A549 (cell line): Measurements from ENCODE around the gene ZMAT3. TPM values are rescaled to one million over a fixed set of nuclear protein-coding genes. Genes with fewer than 3 reads are reported as not detected.

Source experiments
- ATAC-seq, 2 experiments: fragments of 200-7000 bp in 1 of 2; fragments of >200 bp in 1 of 2; cut with Nextera tagmentation in 1 of 2; cut with Tn5 transposase in 1 of 2; 3 replicates each; pipeline versions ENCODE4 v1.8.0 to v1.9.1; 2018 to 2020; ENCODE audit warnings: mild to moderate bottlenecking in 1 of 2, moderate library complexity in 1 of 2
- CTCF ChIA-PET: fragments of 300-600 bp; sonication (Branson Sonifier 250); formaldehyde crosslinking; extraction: SDS; loops from one replicate; lab custom pipeline; 2021; ENCODE audit warnings: antibody characterized with exemption, inconsistent platforms; lab: Yijun Ruan, JAX
- POLR2A ChIA-PET: fragments of 350-600 bp; formaldehyde crosslinking; extraction: SDS; loops from one replicate; lab custom pipeline; 2021; ENCODE audit warnings: antibody characterized with exemption, inconsistent platforms; lab: Yijun Ruan, JAX
- DNase-seq, 2 experiments: peaks; one replicate each; pipeline versions ENCODE4 v3.0.0 to v3.0.0-alpha.2; 2011 to 2016; ENCODE audit warnings: low read depth in 1 of 2, low spot score in 1 of 2
- FAIRE-seq: peaks from 2 replicates; lab custom pipeline; 2011; peaks lifted over from hg19 to GRCh38; lab: Jason Lieb, UNC
- H3K27ac ChIP-seq, 2 experiments: fragments of >200 bp; sonication (Bioruptor Twin); formaldehyde crosslinking; 3 replicates each; pipeline ENCODE4 v1.5.1; 2016 to 2017
- H3K4me1 ChIP-seq: fragments of >200 bp; sonication (Bioruptor Twin); formaldehyde crosslinking; 3 replicates; pipeline ENCODE4 v1.6.1; 2016
- H3K4me2 ChIP-seq: fragments of >200 bp; sonication (Bioruptor Twin); formaldehyde crosslinking; 3 replicates; pipeline ENCODE4 v1.6.1; 2016
- H3K4me3 ChIP-seq: fragments of >200 bp; sonication (Bioruptor Twin); formaldehyde crosslinking; 3 replicates; pipeline ENCODE4 v1.5.1; 2016
- H3K9me3 ChIP-seq: fragments of >200 bp; sonication (Bioruptor Twin); formaldehyde crosslinking; 3 replicates; pipeline ENCODE4 v1.6.1; 2016
- CHD4 ChIP-seq: fragments of 200-600 bp; sonication (generic); IDR thresholded peaks from 2 replicates; pipeline ENCODE4 v1.6.1; 2016; ENCODE audit warnings: antibody characterized with exemption, mild to moderate bottlenecking, borderline replicate concordance
- EHMT2 ChIP-seq: fragments of 200-600 bp; sonication (generic); IDR thresholded peaks from 2 replicates; pipeline ENCODE4 v1.6.1; 2016; ENCODE audit warnings: antibody characterized with exemption, low read depth, mild to moderate bottlenecking, moderate library complexity
- EP300 ChIP-seq, 2 experiments: fragments of >200 bp; sonication (Bioruptor Twin); formaldehyde crosslinking; IDR thresholded peaks; 2 replicates in 1 of 2; 3 replicates in 1 of 2; pipeline ENCODE4 v1.6.1; 2016 to 2017
- GATA3 ChIP-seq: IDR thresholded peaks from 2 replicates; pipeline ENCODE4 v1.6.1; 2012; ENCODE audit warnings: borderline replicate concordance
- HDAC2 ChIP-seq: fragments of 200-600 bp; sonication (generic); IDR thresholded peaks from 2 replicates; pipeline ENCODE4 v1.6.1; 2016
- HOXA7 ChIP-seq: fragments of 250-450 bp; sonication (Bioruptor Pico); IDR thresholded peaks from 2 replicates; pipeline ENCODE4 v1.5.0; 2020; ENCODE audit warnings: mild to moderate bottlenecking, moderate library complexity
- JUN ChIP-seq, 2 experiments: fragments of >200 bp; sonication (Bioruptor Twin); formaldehyde crosslinking; IDR thresholded peaks; 2 replicates in 1 of 2; 3 replicates in 1 of 2; pipeline ENCODE4 v1.6.1; 2016 to 2017
- JUNB ChIP-seq: fragments of >200 bp; sonication (Bioruptor Twin); formaldehyde crosslinking; IDR thresholded peaks from 2 replicates; pipeline ENCODE4 v1.6.1; 2016
- MAZ ChIP-seq: fragments of 150-350 bp; IDR thresholded peaks from 2 replicates; pipeline ENCODE4 v1.6.1; 2014; ENCODE audit warnings: antibody characterized with exemption, low read depth, low read length, borderline replicate concordance
- NFE2L2 ChIP-seq: fragments of 150-350 bp; conservative IDR thresholded peaks from 2 replicates; pipeline ENCODE4 v1.6.1; 2014; ENCODE audit warnings: low read length
- NPAS2 ChIP-seq: fragments of 250-450 bp; sonication (Bioruptor Pico); IDR thresholded peaks from 2 replicates; pipeline ENCODE4 v1.8.0; 2022; ENCODE audit warnings: mild to moderate bottlenecking, moderate library complexity, borderline replicate concordance
- NR3C1 ChIP-seq: fragments of >200 bp; sonication (Bioruptor Twin); formaldehyde crosslinking; IDR thresholded peaks from 3 replicates; pipeline ENCODE4 v1.6.1; 2017
- RFX5 ChIP-seq: fragments of 450-650 bp; IDR thresholded peaks from 2 replicates; pipeline ENCODE4 v1.7.1; 2014; ENCODE audit warnings: antibody characterized with exemption, mild to moderate bottlenecking, moderate library complexity
- SMC3 ChIP-seq: fragments of >200 bp; sonication (Bioruptor Twin); formaldehyde crosslinking; IDR thresholded peaks from 3 replicates; pipeline ENCODE4 v1.6.1; 2018; ENCODE audit warnings: inconsistent platforms
- TFCP2L1 ChIP-seq: fragments of 250-450 bp; sonication (Bioruptor Pico); IDR thresholded peaks from 2 replicates; pipeline ENCODE4 v1.5.0; 2021; ENCODE audit warnings: mild to moderate bottlenecking
- ZNF302 ChIP-seq: fragments of 250-450 bp; sonication (Bioruptor Pico); IDR thresholded peaks from 2 replicates; pipeline ENCODE4 v1.9.0; 2021; ENCODE audit warnings: inconsistent platforms, mild to moderate bottlenecking, moderate library complexity
- WGBS: methylation state at CpG from one replicate; pipeline ENCODE4 v1.1.6; 2017; ENCODE audit errors: missing lambda C conversion rate; 5-methylcytosine and 5-hydroxymethylcytosine counted together
- polyA plus RNA-seq, 4 experiments: library from polyadenylated mRNA; depleted of rRNA in 3 of 4; stranded (reverse); fragments of >200 nt; fragmentation: RNase III in 1 of 4; extraction: RNeasy Plus Mini Kit Qiagen cat#74134 plus additional on column Dnase treatment in 1 of 4; gene quantifications; 2 replicates in 3 of 4; 3 replicates in 1 of 4; pipeline ENCODE4 v1.2.3, GENCODE V29; 2011 to 2017
- TF ChIP-seq, protein P1 (sequence below): fragments of >200 bp; sonication (Bioruptor Twin); formaldehyde crosslinking; IDR thresholded peaks from 2 replicates; pipeline ENCODE4 v1.6.1; 2016
- TF ChIP-seq, protein P2 (sequence below): fragments of >200 bp; sonication (Bioruptor Twin); formaldehyde crosslinking; IDR thresholded peaks from 3 replicates; pipeline ENCODE4 v1.6.1; 2016

The ZMAT3 gene
- polyA plus RNA-seq, 2 of the 4 experiments (the other 2 are of a cell fraction) = 5.7 to 12.2 TPM

DNA sequence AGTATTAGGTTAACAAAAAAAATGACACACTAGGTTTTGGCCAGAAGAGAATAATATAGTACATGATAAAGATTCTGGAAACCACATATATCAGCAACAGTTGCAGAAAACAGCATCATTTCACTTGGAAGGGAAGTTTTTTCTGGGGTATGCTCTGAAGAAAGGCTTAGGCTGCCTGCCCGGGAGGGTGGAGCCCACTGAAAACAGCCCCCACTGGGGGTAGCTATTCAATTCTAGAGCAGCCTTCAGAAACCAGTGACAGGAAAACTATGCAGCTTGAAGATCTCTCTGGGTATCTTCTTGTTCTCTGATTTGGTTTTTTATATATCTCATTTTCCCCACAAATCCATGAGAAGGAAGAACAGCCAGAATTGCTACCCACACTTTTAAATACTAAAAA lies 43.2 kb downstream of the ZMAT3 start:
- Histone ChIP-seq H3K9me3 (no peaks in the 10 kb centered on the region), H3K4me1 (no peaks in the 10 kb centered on the region), H3K4me3 (no peak overlapping the region), H3K27ac (no peak overlapping the region), H3K4me2 (no peak overlapping the region)
- DNase-seq (no peak), ATAC-seq (no peak), FAIRE-seq (no peak)
- WGBS = 100% methylated on average over 1 of the region's 1 CpG
- no peak for TF ChIP-seq JUN (IDR thresholded peaks at IDR 0.05)
- CTCF ChIA-PET = interaction anchor here (1.4 kb wide), 1 partner anchor 10 kb away, joined by 4 read pairs; no protein-coding TSS in a partner anchor
- POLR2A ChIA-PET = no interaction called here

DNA sequence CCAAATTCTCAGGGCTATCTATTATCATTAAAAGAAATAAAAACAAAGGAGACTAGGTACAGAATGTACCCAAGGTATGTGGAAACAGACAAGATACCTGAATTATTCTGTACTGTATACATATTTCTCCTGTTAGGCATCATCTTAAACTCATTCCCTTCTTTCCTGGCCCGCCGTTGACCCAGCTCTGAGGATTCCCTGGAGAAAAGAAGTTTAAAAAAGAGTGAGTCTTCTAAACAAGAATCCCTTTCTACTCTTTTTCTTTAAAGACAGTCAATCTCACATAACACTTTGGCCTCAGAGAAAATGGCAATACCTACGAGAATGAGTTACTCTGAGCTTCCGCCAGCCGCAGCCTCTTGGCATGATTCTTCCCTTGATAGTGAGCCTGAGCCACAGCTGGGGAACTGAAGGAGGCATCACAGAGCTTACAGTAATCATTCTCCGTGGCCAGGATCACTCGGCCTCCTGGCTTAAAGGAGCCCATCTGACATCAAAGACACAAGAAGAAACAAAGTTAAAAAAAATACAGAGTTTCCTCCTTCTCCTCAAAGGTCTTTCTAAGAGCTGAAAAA lies 44.2 kb downstream of the ZMAT3 start:
- no peak overlapping the region for H3K27ac ChIP-seq
- no peak overlapping the region for H3K4me3 ChIP-seq
- ChIA-PET POLR2A (no interaction called here), CTCF (interaction anchor here (0.9 to 1.6 kb wide), 2 partner anchors 12 to 119 kb away, joined by 3 to 9 read pairs; no protein-coding TSS in a partner anchor)
- ATAC-seq = no peak
- TF ChIP-seq ZNF302 (CRISPR knock-in tag) (no peak), RFX5 (no peak), NFE2L2 (no peak), HOXA7 (CRISPR knock-in tag) (no peak), SMC3 (no peak), GATA3 (no peak)
- TF ChIP-seq, protein P1, sequence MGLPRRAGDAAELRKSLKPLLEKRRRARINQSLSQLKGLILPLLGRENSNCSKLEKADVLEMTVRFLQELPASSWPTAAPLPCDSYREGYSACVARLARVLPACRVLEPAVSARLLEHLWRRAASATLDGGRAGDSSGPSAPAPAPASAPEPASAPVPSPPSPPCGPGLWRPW = no peak
- FAIRE-seq = no peak
- H3K4me2 ChIP-seq = no peak overlapping the region
- DNase-seq = no peak
- WGBS = 88% methylated on average over 7 of the region's 7 CpGs
- no peaks in the 10 kb centered on the region for H3K4me1 ChIP-seq
- no peaks in the 10 kb centered on the region for H3K9me3 ChIP-seq

DNA sequence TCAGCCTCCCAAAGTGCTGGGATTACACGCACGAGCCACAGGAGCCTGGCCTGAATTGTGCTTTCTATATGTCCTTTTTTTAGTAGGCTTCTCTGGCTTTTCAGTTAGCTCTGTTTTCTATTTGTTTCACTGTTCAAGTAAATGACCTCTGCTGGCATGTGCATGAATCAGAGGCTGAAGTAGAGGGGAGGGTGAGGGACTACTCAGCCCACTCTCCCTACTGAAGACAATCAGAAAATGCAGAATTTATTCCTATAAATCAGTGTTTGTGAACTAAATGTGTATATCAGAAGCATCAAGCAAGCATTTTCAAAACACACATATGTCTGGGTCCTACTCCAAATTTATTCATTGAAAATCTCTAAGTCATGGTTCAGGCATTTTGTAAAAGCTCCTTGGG lies 45.0 kb downstream of the ZMAT3 start:
- DNase-seq (no peak), ATAC-seq (no peak), FAIRE-seq (no peak)
- no peak for TF ChIP-seq HDAC2
- no peak for TF ChIP-seq NPAS2 (CRISPR knock-in tag)
- Histone ChIP-seq H3K27ac (no peak overlapping the region), H3K4me1 (no peaks in the 10 kb centered on the region), H3K9me3 (no peaks in the 10 kb centered on the region), H3K4me2 (no peak overlapping the region), H3K4me3 (no peak overlapping the region)
- ChIA-PET POLR2A (no interaction called here), CTCF (interaction anchor here (1.6 kb wide), 1 partner anchor 11 kb away, joined by 9 read pairs; no protein-coding TSS in a partner anchor)
- 84% methylated on average over 2 of the region's 2 CpGs for WGBS

DNA sequence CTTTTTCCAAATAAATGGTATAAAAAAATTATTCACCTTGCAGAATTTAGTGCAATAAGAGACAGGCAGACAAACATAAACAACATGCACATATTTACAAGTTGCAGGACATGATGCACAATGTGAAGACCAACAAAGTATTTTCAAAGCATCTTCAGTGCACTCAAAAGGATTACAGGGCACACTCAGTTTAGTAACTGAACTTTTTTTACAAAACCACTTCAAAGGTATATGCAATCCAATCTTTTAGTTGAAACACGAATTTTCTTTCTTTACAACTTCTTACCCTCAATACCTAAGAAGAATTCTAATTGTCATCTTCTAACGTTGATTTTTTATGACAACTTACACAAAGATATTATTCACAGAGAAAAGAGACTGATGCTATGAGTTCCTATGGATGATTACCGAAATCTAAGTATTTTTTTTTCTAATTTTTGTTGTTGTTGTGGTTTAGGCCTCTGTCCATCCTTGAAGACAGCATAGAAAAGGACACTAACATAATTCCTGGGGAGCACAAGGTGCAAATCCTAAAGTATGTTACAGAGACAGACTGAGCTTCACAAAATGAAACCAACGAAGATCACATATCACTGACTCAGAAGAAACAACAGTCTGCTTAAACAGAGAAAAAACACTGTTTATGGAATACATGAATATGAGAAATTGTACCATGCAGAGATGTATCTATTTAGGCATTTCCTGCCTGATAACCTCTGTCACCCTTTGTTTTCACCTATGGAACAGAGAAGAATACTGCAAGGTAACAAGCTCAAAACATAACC lies 50.3 kb downstream of the ZMAT3 start:
- 69% methylated on average over 4 of the region's 4 CpGs for WGBS
- Histone ChIP-seq H3K4me2 (no peak overlapping the region), H3K4me1 (no peaks in the 10 kb centered on the region), H3K27ac (no peak overlapping the region), H3K9me3 (no peaks in the 10 kb centered on the region), H3K4me3 (no peak overlapping the region)
- ChIA-PET CTCF (no interaction called here), POLR2A (no interaction called here)
- ATAC-seq = no peak
- TF ChIP-seq, protein P2, sequence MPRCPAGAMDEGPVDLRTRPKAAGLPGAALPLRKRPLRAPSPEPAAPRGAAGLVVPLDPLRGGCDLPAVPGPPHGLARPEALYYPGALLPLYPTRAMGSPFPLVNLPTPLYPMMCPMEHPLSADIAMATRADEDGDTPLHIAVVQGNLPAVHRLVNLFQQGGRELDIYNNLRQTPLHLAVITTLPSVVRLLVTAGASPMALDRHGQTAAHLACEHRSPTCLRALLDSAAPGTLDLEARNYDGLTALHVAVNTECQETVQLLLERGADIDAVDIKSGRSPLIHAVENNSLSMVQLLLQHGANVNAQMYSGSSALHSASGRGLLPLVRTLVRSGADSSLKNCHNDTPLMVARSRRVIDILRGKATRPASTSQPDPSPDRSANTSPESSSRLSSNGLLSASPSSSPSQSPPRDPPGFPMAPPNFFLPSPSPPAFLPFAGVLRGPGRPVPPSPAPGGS = no peak
- no peak for TF ChIP-seq SMC3
- TF ChIP-seq MAZ = no peak
- no peak for TF ChIP-seq EHMT2
- TF ChIP-seq CHD4 = no peak
- no peak for TF ChIP-seq NR3C1
- TF ChIP-seq TFCP2L1 = no peak
- no peak for TF ChIP-seq JUNB
- no peak for TF ChIP-seq EP300 (IDR thresholded peaks at IDR 0.05)
- no peak for DNase-seq
- FAIRE-seq = no peak
